HG03108 (cell line): ENCODE results near the gene TREML2.
A peak's percentile ranks its signal among the peaks of the same experiment; 100 is the strongest.
"Not testable (repeated sequence)": the region's sequence is repeated elsewhere in the genome, so short reads cannot be mapped to it uniquely, and the experiment has no call there.

Experiments
- ATAC-seq: cut with Tn5 transposase; IDR thresholded peaks from one replicate; pipeline ENCODE4 v1.9.1; 2021; ENCODE audit warnings: moderate library complexity; ENCODE audit not compliant: unreplicated experiment

TREML2 gene, protein sequence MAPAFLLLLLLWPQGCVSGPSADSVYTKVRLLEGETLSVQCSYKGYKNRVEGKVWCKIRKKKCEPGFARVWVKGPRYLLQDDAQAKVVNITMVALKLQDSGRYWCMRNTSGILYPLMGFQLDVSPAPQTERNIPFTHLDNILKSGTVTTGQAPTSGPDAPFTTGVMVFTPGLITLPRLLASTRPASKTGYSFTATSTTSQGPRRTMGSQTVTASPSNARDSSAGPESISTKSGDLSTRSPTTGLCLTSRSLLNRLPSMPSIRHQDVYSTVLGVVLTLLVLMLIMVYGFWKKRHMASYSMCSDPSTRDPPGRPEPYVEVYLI

DNA sequence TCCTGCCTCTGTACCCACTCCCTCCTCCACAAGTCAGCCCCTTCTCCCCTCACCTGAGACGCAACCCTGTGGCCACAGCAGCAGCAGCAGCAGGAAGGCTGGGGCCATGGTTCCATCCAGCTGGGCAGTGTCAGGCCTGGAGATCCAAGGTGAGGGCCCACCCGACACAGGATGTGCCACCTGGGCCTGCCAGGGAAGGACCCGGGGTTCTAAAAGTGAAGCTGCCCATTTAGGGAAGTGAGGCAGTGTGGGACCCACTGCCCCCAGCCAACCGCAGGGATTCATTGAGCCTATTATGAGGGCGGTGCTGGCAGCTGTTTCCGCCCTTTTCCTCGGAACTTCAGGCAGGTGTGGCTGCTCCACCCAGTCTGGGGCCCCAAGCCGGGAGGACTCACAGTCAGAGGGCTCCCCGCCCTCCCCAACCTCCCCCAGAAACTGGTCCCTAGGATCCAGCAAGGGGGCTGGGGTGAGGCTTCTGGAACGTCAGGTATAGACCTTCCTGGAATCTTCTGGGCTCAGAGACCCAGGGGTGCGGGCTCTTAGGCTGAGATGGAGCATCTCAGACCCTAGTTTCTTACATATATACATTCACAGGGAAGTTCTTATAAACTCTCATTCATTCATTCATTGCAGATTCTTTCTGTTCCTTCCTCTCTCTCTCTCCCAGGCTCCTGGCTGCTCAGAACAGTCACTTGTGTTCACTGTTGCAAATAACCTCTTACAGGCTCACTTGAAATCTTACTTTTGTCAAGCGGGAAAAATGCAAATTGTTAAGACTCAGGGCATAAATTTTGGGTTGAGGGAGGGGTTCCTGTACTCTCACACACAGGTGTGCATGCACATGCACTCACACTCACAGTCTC, at the start of gene TREML2:
Gene TREML2 (minus strand): TSS at position 249 of the 863 bp plus-strand sequence. CDS start 141 bp downstream, at position 108.
- ATAC-seq: peak; percentile 50

DNA sequence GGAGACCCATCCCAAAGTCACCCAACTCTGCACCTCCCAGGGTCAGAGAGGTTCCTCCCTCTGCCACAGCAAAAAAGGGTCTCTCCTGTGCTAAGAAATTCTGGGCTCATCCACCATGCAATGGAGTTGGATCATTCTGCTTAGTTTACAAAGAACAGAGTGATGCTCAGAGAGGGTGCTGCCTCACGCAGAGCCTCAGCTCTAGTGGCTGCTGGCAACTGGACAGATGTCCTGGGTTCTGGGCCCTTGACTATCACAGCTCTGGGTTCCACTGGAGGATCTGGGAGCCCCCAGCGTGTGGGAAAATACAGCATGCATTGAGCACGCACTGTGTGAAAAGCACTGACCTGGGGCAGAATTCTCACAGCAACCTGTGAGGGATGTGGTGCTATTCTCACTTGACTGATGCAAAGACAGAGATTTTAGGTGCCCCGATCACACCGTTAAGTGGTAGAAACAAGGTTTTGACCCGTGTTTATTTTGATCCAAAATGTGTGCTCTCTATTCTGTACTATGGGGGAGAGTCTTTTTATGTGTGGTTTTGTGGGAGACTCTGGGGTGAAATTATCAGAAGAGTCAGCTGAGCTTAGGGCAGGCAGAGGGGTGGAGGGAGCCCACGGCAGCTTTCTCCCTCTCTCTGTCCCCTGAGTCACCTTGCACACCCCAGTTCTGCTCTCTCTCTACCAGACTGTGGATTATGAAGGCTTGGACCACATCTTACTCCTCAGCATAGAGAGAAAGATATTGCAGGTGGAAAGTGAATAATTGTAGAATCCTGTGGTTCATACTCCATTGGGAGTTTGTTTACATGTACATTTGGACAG, 47.1 kb upstream of the TREML2 start:
- ATAC-seq: no peak

DNA sequence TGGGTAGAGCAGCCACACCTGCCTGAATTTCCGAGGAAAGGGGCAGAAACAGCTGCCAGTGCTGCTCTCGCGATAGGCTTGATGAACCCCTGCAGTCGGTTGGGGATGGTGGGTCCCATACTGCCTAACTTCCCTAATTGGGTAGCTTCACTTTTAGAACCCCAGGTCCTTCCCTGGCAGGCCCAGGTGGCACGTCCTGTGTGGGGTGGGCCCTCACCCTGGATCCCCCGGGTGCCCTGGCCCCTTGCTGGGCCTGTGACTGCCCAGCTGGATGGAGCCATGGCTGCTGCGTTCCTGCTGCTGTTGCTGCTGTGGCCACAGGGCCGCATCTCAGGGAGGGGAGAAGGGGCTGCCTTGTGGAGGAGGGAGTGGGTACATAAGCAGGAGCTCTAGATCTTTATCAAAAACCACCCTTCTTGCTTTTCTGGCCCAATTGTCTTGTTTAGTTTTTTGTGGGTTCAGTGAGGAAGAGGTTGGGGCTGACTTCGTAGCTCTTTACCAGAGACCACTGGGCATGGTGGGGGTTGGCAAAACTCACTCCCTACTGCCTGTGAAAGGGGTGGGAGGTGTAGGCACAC, 46.4 kb upstream of the TREML2 start:
- no peak for ATAC-seq

DNA sequence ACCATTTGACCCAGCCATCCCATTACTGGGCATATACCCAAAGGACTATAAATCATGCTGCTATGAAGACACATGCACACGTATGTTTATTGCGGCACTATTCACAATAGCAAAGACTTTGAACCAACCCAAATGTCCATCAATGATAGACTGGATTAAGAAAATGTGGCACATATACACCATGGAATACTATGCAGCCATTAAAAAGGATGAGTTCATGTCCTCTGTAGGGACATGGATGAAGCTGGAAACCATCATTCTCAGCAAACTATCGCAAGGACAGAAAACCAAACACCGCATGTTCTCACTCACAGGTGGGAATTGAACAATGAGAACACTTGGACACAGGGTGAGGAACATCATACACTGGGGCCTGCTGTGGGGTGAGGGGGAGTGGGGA, 45.6 kb upstream of the TREML2 start:
- ATAC-seq: not testable (repeated sequence)

DNA sequence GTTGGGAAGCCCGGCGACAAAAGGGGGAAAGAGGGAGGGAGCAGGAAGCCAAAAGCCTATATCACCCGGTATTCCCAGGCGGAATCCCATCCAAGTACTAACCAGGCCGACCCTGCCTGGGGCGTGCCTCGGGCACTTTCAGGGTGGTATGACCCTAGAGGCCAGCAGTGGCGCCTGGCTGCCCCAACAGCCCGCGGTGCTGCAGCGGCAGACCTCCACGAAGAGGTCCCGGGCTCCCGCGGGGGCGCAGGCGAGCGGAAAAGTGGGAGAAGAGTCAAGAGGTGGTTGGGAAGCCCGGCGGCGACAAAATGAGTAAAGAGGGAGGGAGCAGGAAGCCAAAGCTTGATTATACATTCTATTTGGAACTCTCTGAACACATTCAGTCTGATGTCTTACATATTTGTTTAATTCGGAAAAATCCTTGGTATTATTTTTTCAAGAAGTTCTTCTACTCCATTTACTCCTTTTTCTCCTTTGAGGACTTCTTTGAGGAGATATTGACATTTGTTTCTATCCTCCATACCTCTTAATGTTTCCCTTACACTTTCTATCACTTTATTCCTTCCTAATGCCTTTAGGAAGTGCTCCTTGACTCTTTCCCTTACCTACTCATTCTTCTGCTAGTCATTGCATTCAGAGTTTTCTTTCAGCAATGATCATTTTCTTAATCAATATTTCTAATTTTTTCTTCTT, 38.7 kb upstream of the TREML2 start:
- no peak for ATAC-seq

DNA sequence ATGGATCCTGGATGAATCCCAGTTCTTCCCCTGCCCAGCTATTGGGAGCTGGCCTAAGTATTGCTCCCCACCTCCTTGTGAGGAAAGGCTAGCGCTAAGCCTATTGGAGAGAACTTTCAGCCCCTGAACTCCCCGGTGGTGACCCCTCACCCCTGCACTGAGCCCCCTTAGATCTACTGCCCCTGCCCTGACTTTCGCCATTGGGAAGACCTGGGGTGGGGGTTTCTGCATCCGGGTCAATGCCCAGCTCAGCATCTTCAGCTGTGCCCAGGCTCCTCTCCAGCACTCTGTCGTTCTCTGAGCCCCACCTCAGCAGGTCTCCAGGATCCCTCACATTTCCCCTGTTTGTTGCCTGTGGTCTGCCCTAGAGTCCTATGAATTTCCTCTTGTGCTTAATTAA, 36.2 kb upstream of the TREML2 start:
- ATAC-seq: no peak

DNA sequence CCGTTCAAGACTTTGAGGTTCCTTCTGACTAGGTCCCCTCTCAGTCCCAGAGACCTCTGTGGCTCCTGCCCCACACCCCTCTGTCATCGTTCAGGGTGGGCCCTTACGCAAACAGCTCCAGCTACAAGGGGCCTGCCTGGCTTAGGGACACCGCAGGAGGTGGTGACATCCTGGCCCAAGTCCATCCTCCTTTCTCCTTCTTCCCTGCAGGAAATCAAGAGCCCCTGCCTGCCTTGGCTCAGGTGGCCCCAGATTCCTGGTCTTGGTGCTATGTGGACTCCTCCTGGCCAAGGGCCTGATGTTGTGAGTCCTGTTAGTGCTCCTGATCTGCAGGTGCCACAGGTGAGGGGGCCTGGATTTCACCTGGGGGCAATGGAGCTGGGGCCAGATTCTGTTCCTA, 35.3 kb upstream of the TREML2 start:
- ATAC-seq: no peak

DNA sequence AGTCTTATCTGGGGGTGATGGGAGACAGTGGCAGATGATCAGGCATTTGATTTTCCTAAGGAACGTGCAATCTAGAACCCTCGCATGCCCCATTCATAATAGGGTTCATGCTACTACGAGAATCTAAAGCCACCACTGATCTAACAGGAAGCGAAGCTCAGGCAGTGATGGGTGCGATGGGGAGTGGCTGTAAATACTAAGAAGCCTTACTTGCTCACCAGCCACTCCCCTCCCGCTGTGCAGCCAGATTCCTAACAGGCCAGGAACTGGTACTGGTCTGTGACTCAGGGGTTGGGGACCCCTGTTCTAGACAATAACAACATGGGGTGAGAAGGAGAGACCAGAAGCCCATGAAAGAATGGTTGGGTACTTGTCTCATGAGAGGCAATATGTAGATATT, 31.7 kb upstream of the TREML2 start:
- ATAC-seq: no peak

DNA sequence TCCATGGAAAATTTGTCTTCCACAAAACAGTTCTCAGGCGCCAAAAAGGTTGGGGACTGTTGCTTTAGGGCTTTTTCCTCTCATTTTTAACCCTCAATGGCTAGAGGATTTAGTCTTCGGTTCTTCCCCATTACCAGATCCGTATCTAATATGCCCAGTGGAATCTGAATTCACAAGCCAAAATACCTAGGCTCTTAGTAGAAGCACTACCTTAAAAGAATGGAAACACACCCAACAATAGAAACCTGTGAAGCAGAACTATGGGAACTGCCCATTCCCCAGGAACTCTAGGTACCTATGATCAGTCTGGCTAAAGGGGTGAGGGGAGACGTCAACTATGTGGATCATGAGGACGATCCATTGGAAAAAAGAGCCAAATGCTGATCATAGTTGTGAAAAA, 30.3 kb upstream of the TREML2 start:
- ATAC-seq: no peak

DNA sequence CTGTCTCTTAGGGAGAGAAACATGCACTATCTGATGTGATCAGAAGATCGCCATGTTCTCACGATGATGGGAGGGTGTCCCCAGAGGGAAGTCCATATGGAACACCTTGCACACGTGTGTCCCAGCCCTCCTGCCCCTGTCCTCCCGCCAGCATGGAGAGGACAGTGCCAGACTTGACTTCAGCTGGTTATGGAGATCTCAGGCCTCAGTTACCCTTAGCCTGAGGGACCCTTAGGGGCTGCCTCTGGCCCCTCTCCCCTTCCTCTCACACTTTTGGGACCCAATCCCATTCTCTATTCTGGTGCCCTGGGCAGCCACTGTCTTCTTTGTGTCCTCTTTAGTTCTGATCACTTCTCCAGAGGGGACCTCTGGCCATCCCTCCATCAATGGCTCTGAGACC, 28.8 kb upstream of the TREML2 start:
- ATAC-seq: no peak

DNA sequence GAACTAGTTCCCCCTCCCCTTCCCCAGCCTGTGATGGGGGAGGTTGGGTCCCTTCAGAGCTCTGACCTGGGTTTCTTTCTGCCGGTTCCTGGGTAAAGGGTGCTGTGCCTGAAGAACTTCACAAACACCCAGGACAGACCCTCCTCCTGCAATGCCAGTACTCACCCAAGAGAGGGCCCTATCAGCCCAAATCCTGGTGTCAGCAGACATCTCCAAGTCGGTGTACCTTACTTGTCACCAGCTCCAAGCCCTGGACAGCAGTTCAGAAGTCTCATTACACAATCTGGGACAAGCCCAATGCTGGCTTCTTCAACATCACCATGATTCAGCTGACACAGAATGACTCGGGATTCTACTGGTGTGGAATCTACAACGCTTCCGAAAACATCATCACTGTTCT, 27.7 kb upstream of the TREML2 start:
- no peak for ATAC-seq

DNA sequence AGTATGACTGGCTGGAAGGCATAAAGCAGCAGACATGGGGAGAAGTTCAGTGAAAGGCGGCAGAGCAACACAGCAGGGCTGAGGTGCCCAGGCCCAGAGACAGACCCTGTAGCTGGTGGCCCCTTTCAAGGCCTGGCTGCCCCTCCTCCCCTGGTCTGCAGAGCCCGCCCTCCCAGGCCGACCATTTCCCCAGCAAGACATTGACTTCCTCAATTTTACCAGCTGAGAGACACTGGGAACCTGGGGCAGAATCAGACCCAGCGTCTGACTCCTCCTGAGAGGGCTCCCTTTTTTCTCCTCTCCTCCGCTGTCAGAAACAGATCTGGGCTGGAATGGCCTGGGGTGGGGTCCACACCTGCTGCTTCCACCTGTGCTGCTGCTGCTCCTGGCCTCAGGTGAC, 27.1 kb upstream of the TREML2 start, which contains the start of gene TREML4:
Gene TREML4 (plus strand): TSS at position 254 of the 400 bp plus-strand sequence. CDS start 79 bp downstream, at position 333.
- no peak for ATAC-seq

DNA sequence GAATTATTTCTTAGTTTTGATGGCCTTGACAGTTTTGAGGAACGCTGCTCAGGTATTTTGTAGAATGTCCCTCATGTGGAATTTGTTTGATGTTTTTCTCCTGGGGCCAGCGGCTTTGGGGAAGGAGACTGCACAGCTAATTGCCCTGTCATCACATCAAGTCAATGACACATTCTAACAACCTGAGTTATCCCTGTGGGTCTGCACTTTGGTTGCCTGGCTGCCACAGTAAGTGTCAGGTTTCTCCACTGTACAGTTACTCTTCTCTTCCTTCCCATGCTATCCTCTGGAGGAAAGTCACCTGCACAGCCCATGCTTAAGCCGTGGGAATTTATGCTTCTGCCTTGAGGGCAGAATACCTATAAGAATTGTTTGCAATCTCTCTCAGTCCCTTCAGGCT, 25.8 kb upstream of the TREML2 start:
- ATAC-seq: no peak

DNA sequence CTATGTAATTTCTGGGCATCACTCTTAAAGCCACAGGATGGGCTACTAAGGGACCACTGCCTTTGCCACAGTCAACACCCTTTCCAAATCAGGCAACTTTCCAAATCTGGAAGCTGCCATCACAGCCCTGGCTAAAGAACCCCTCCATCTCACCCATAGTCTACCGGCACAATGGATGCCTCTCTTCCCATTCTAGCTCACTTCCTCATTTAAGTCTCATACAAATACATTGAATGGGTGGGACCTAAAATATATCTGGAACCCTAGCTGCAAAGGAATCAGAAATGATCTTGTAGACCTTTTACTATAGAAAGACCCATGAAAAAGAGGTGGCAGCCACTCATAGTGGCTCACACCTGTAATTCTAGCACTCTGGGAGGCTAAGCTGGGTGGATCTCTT, 23.9 kb upstream of the TREML2 start:
- no peak for ATAC-seq

DNA sequence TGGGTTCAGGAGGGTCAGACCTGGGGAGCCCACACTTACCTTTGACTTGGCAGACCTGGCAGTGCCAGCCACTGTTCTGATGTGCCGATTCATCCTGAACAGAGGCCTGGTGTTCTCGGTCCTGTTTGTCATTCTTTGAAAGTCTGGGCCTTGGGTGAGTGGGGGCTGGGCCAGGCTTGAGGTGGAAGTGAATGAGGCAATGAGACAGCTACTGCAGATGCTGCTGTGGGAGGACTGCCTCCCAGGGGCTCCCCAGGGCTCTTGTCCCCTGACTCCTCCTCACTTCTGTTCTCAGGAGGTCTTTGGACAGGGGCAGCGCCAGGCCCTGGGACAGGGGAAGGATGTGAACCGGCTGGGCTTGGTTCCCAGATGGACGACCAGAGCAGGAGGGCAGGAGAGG, 21.6 kb upstream of the TREML2 start:
- no peak for ATAC-seq

DNA sequence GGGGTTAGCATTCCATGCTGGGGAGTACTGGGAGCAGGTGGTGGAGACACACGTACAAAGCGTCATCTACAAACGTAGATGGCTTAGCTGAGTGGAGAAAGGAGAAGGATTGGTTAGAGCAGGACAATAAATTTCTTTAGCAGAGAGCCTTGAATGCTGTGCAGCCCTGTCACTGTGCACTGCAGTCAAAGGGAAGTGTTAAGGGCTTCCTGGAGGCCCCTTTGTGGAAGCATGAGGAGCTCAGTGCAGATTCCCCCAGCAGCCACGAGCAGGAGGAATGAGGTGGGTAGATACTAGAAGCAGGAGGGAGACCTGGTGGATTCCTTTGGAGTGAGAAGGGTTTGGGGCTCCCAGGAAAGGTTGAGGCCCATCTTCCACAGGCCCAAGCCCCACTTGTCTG, 21.1 kb upstream of the TREML2 start:
- ATAC-seq: no peak

DNA sequence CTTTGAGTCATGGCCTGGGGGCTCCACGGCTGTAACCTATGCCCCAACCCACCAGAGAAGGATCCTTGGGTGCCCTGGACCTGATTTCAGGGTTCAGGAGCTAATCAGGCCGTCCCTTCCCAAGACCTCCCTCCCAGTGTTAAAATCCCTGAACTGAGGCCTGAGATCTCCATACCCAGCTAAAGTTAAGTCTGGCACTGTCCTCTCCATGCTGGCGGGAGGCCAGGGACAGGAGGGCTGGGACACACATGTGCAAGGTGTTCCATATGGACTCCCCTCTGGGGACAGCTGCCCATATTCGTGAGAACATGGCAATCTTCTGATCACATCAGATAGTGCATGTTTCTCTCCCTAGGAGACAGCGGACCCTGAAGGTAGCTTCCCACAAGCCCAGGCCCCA, 15.7 kb upstream of the TREML2 start:
- no peak for ATAC-seq

DNA sequence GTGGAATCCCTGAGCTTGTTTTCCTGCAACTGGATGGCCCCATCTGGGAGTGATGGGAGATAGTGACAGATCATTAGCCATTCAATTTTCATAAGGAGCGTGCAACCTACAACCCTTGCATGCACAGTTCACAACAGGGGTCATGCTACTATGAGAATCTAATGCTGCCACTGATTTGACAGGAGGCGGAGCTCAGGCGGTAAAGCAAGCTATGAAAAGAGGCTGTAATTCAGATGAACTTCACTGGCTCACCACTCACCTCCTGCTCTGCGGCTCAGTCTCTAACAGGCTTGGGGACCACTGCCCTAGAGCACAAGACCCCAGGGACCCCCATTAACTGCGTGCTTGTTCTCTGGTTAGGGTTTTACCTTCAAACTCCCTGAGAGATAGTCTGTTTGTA, 14.8 kb upstream of the TREML2 start:
- no peak for ATAC-seq

DNA sequence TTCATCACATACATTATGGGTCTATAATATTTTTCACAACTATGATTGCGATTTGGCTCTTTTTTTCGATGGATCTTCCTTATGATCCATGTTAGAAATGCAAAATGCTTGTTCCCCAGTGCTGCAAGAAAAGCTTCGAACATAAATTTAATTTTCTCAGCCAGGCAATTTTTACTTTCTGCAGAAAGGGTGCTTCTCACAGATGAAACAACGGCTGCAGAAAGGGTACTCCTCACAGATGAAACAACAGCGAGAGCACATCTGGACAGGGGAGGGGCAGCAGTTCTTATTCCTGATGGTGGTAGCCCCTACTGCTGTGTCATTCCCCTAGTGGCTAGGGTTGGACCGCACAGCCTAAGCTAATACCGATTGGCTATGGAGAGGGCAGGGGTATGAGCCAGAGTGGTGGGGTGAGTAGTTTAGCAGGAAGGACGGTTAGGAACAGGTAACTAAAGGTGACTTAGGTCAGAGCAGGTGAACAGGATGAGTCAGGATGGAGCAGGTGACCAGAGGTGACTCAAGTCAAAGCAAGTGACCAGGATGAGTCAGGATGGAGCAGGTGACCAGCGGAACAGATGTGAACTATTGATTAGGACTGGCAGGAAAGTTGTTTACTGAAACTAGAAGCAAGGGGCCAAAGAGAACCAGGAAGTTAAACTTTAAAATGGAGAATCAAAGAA, 13.8 kb upstream of the TREML2 start:
- no peak for ATAC-seq
